Erythroblast (primary cell): ENCODE measurements around the gene LIF.

Experiments
- GATA1 ChIP-seq: IDR thresholded peaks from 2 replicates; pipeline ENCODE4 v1.6.1; 2011; ENCODE audit warnings: low read depth, mild to moderate bottlenecking, control low read depth, low read length, moderate library complexity
- POLR2A ChIP-seq: IDR thresholded peaks from 2 replicates; pipeline ENCODE4 v1.6.1; 2011; ENCODE audit warnings: mild to moderate bottlenecking, low read length

- TF ChIP-seq POLR2A (no peak), GATA1 (no peak)
These were observed 25.2 kb downstream of the LIF start for GRCh38 chr22:30221121-30221992.
